DND-41 (cell line): ENCODE data around the gene WDFY3.

Experiments used
- ATAC-seq: fragments of 200-7000 bp; cut with Tn5 transposase; 3 replicates; pipeline ENCODE4 v1.9.1; 2021; ENCODE audit warnings: low read depth; ENCODE audit not compliant: insufficient read depth
- DNase-seq: peaks from one replicate; pipeline ENCODE4 v3.0.0-alpha.2; 2020
- H2AFZ ChIP-seq: 2 replicates; pipeline ENCODE4 v1.6.0; 2012; ENCODE audit warnings: low read depth, low read length
- H3K27ac ChIP-seq: 2 replicates; pipeline ENCODE4 v1.5.1; 2012; ENCODE audit warnings: low read length, inconsistent platforms
- H3K27me3 ChIP-seq: fragments of 200-600 bp; sonication (generic); 2 replicates; pipeline ENCODE4 v1.6.0; 2012; ENCODE audit warnings: low read length, mild to moderate bottlenecking, inconsistent platforms; ENCODE audit not compliant: insufficient read depth, poor library complexity
- H3K36me3 ChIP-seq: 2 replicates; pipeline ENCODE4 v1.5.1; 2012; ENCODE audit warnings: low read length, inconsistent platforms; ENCODE audit not compliant: insufficient read depth
- H3K4me1 ChIP-seq: 2 replicates; pipeline ENCODE4 v1.5.1; 2012; ENCODE audit warnings: mild to moderate bottlenecking, low read length; ENCODE audit not compliant: insufficient read depth
- H3K4me2 ChIP-seq: 2 replicates; pipeline ENCODE4 v1.6.0; 2012; ENCODE audit warnings: mild to moderate bottlenecking, moderate library complexity, low read length, inconsistent platforms; ENCODE audit not compliant: insufficient read depth
- H3K4me3 ChIP-seq, 2 experiments: fragments of 200-600 bp in 1 of 2; shearing (Covaris generic) in 1 of 2; 2 replicates each; pipeline ENCODE4 v1.5.1; 2012 to 2016; ENCODE audit warnings: inconsistent platforms in 2 of 2, low read length in 2 of 2, mild to moderate bottlenecking in 2 of 2, low read depth in 1 of 2, moderate library complexity in 1 of 2
- H3K79me2 ChIP-seq: 2 replicates; pipeline ENCODE4 v1.6.0; 2012; ENCODE audit warnings: low read length, inconsistent platforms; ENCODE audit not compliant: insufficient read depth
- H3K9ac ChIP-seq: 2 replicates; pipeline ENCODE4 v1.6.0; 2012; ENCODE audit warnings: low read depth, mild to moderate bottlenecking, inconsistent platforms, low read length, moderate library complexity
- H3K9me3 ChIP-seq: 2 replicates; pipeline ENCODE4 v1.5.1; 2012; ENCODE audit warnings: low read length, moderate library complexity, mild to moderate bottlenecking, inconsistent platforms; ENCODE audit not compliant: insufficient read depth, severe bottlenecking
- H4K20me1 ChIP-seq: 2 replicates; pipeline ENCODE4 v1.6.0; 2012; ENCODE audit warnings: low read length; ENCODE audit not compliant: insufficient read depth
- CTCF ChIP-seq: IDR thresholded peaks from 2 replicates; pipeline ENCODE4 v1.5.1; 2012; ENCODE audit warnings: borderline replicate concordance, low read length, moderate library complexity, mild to moderate bottlenecking; ENCODE audit not compliant: poor library complexity, severe bottlenecking; ENCODE audit errors: extremely low read depth
- EZH2 ChIP-seq: IDR thresholded peaks from 3 replicates; pipeline ENCODE4 v1.6.1; 2012; ENCODE audit warnings: borderline replicate concordance, low read depth, mild to moderate bottlenecking, moderate library complexity, low read length, inconsistent platforms; ENCODE audit not compliant: severe bottlenecking

WDFY3 gene

DNA sequence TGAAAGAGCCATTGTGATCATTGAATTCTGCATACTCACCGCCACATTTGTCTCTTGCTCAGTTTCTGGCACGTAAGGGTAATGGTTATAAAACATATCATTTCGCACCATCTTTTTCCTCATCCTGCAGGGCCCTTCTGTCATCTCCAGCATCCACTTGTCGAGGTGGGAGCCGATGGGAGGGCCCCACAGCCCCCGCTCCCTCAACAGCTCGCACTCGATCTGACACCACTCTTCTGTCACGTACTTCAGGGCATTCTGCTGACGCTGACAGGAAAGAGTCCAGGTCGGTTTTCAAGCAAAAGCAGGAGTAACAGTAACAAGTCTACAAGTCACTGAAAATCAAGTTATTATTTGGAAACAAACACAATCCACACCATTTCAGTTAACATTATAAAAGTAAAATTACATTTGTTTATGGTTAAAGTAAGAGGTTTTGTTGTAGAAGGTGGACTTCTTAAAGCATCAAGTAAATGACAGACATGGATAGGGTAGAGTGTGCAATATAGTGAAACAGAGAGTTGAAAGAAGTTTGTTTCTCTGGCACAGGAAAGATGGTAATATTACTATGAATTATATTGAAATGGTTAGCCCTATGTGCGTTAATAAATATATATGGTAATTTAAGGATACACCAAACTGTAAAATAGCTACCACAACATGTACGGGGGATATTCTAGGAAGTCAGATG, 233.0 kb downstream of the WDFY3 start:
- Histone ChIP-seq H3K9me3 (no peaks in the 10 kb centered on the region), H3K36me3 (no peaks in the 10 kb centered on the region), H4K20me1 (no peaks in the 10 kb centered on the region), H3K27me3 (peaks cover 8% of the 10 kb centered on the region), H3K4me2 (no peak overlapping the region), H3K4me1 (no peaks in the 10 kb centered on the region), H2AFZ (no peak overlapping the region), H3K4me3 (no peak overlapping the region), H3K27ac (no peak overlapping the region), H3K9ac (no peak overlapping the region), H3K79me2 (no peaks in the 10 kb centered on the region)
- TF ChIP-seq CTCF (no peak), EZH2 (no peak)
- ATAC-seq (no peak), DNase-seq (no peak)

GRCh38 chr4:84730375-84730774, 236.1 kb downstream of the WDFY3 start:
- Histone ChIP-seq H3K9ac (no peak overlapping the region), H3K79me2 (no peaks in the 10 kb centered on the region), H4K20me1 (no peaks in the 10 kb centered on the region), H3K4me1 (no peaks in the 10 kb centered on the region), H3K4me3 (no peak overlapping the region), H3K9me3 (no peaks in the 10 kb centered on the region), H3K27ac (no peak overlapping the region), H2AFZ (no peak overlapping the region), H3K27me3 (peaks cover 8% of the 10 kb centered on the region), H3K36me3 (no peaks in the 10 kb centered on the region), H3K4me2 (no peak overlapping the region)
- ATAC-seq (no peak), DNase-seq (no peak)
- TF ChIP-seq CTCF: no peak
- no peak for TF ChIP-seq EZH2

- H2AFZ ChIP-seq: no peak overlapping the region
- H3K36me3 ChIP-seq: no peaks in the 10 kb centered on the region
- TF ChIP-seq CTCF (no peak), EZH2 (no peak)
- H3K9me3 ChIP-seq: no peaks in the 10 kb centered on the region
- peak; percentile 49; the same call in 2 of the 3 replicates for ATAC-seq
- H3K27me3 ChIP-seq: no peaks in the 10 kb centered on the region
- no peak overlapping the region for H3K4me2 ChIP-seq
- no peak overlapping the region for H3K4me3 ChIP-seq
- no peaks in the 10 kb centered on the region for H3K79me2 ChIP-seq
- no peak overlapping the region for H3K27ac ChIP-seq
- H3K9ac ChIP-seq: no peak overlapping the region
- H4K20me1 ChIP-seq: no peaks in the 10 kb centered on the region
- no peak for DNase-seq
- H3K4me1 ChIP-seq: no peaks in the 10 kb centered on the region
These were observed 239.0 kb downstream of the WDFY3 start for GRCh38 chr4:84727491-84727890.
